HCT116 (cell line): Measurements from ENCODE around the gene TTLL5. TPM values are rescaled to one million over a fixed set of nuclear protein-coding genes. Genes with fewer than 3 reads are reported as not detected.

ENCODE experiments used
- ATAC-seq: fragments of 200-7000 bp; cut with Tn5 transposase; 2 replicates; pipeline ENCODE4 v1.9.1; 2020; ENCODE audit warnings: mild to moderate bottlenecking, moderate library complexity
- BruUV-seq: library from RNA; stranded (reverse); fragments of 400-500 nt; replicated peaks from 2 replicates; lab custom pipeline; 2021; lab: Mats Ljungman, UMichigan
- CTCF ChIA-PET: fragments of 300-600 bp; sonication (Branson Sonifier 250); formaldehyde crosslinking; loops from one replicate; lab custom pipeline; 2021; ENCODE audit warnings: antibody characterized with exemption; lab: Charles Lee
- POLR2A ChIA-PET: fragments of 300-600, 350-600 bp; sonication (Branson Sonifier 250); formaldehyde crosslinking; loops from one replicate; lab custom pipeline; 2021; ENCODE audit warnings: antibody characterized with exemption; lab: Charles Lee
- RAD21 ChIA-PET, 2 experiments: fragments of 300-600 bp; sonication (Branson Sonifier 250); formaldehyde crosslinking; loops; one replicate each; lab custom pipeline; 2023; ENCODE audit warnings: low total read pairs in 2 of 2; ENCODE audit not compliant: uncharacterized antibody in 2 of 2, unreplicated experiment in 2 of 2, low non-redundant PET in 1 of 2; lab: Charles Lee
- DNase-seq: peaks from one replicate; pipeline ENCODE4 v3.0.0-alpha.2; 2010; ENCODE audit warnings: low read depth, low spot score
- H2AFZ ChIP-seq: fragments of 200-600 bp; shearing (Covaris generic), sonication (generic); 2 replicates; pipeline ENCODE4 v1.6.1; 2017; ENCODE audit warnings: low read depth, mixed run types, mixed read lengths, antibody characterized with exemption, low read length; ENCODE audit not compliant: poor library complexity, severe bottlenecking
- H3K27ac ChIP-seq: 2 replicates; pipeline ENCODE4 v1.5.1; 2012; ENCODE audit warnings: low read depth, low read length
- H3K27me3 ChIP-seq: fragments of 200-600 bp; sonication (generic); 2 replicates; pipeline ENCODE4 v1.6.1; 2016; ENCODE audit warnings: mixed run types, low read length, mixed read lengths; ENCODE audit not compliant: insufficient read depth
- H3K36me3 ChIP-seq, 2 experiments: fragments of 200-500 bp in 1 of 2; fragments of 200-600 bp in 1 of 2; sonication (Bioruptor generic) in 1 of 2; sonication (generic) in 1 of 2; 2 replicates each; pipeline versions ENCODE4 v1.5.1 to v1.6.1; 2014 to 2016; ENCODE audit warnings: low read length in 2 of 2, inconsistent platforms in 1 of 2, mixed read lengths in 1 of 2, mixed run types in 1 of 2; ENCODE audit not compliant: insufficient read depth in 2 of 2, control insufficient read depth in 1 of 2
- H3K4me1 ChIP-seq, 2 experiments: fragments of 200-600 bp in 1 of 2; sonication (generic) in 1 of 2; 2 replicates each; pipeline versions ENCODE4 v1.5.1 to v1.6.1; 2012 to 2017; ENCODE audit warnings: low read length in 2 of 2, inconsistent platforms in 1 of 2, mild to moderate bottlenecking in 1 of 2, mixed read lengths in 1 of 2, mixed run types in 1 of 2, moderate library complexity in 1 of 2; ENCODE audit not compliant: insufficient read depth in 2 of 2, control insufficient read depth in 1 of 2
- H3K4me2 ChIP-seq: fragments of 200-600 bp; sonication (generic); 2 replicates; pipeline ENCODE4 v1.6.1; 2017; ENCODE audit warnings: mixed run types, low read length, mixed read lengths
- H3K4me3 ChIP-seq, 2 experiments: fragments of 200-600 bp in 1 of 2; sonication (generic) in 1 of 2; replicated peaks in 1 of 2; 2 replicates each; pipeline ENCODE4 v1.5.1; 2011 to 2016; ENCODE audit warnings: low read length in 2 of 2, control low read depth in 1 of 2, low read depth in 1 of 2, mild to moderate bottlenecking in 1 of 2, mixed read lengths in 1 of 2, mixed run types in 1 of 2
- H3K79me2 ChIP-seq: fragments of 200-600 bp; sonication (generic); 2 replicates; pipeline ENCODE4 v1.6.1; 2017; ENCODE audit warnings: mild to moderate bottlenecking, mixed run types, low read length, moderate library complexity, mixed read lengths; ENCODE audit not compliant: insufficient read depth
- H3K9ac ChIP-seq: fragments of 200-600 bp; sonication (generic); 2 replicates; pipeline ENCODE4 v1.6.1; 2016; ENCODE audit warnings: low read length, mixed read lengths
- H3K9me2 ChIP-seq: fragments of 200-600 bp; sonication (generic), shearing (Covaris generic); 2 replicates; pipeline ENCODE4 v1.6.1; 2017; ENCODE audit warnings: mixed run types, mild to moderate bottlenecking, moderate library complexity; ENCODE audit not compliant: insufficient read depth
- H3K9me3 ChIP-seq, 2 experiments: fragments of 200-500 bp in 1 of 2; fragments of 200-600 bp in 1 of 2; sonication (Bioruptor generic) in 1 of 2; sonication (generic) in 1 of 2; 2 replicates each; pipeline ENCODE4 v1.6.1; 2014 to 2017; ENCODE audit warnings: low read length in 2 of 2, mixed read lengths in 2 of 2, inconsistent platforms in 1 of 2, low read depth in 1 of 2, mild to moderate bottlenecking in 1 of 2, mixed run types in 1 of 2, moderate library complexity in 1 of 2; ENCODE audit not compliant: control insufficient read depth in 1 of 2, insufficient read depth in 1 of 2
- H4K20me1 ChIP-seq: fragments of 200-600 bp; sonication (generic), shearing (Covaris generic); 2 replicates; pipeline ENCODE4 v1.6.1; 2017; ENCODE audit warnings: mixed run types, mild to moderate bottlenecking, moderate library complexity; ENCODE audit not compliant: insufficient read depth
- CBX3 ChIP-seq: IDR thresholded peaks from 2 replicates; pipeline ENCODE4 v1.6.1; 2012; ENCODE audit warnings: low read depth
- CTCF ChIP-seq, 3 experiments: fragments of 200-600 bp in 1 of 3; sonication (generic) in 1 of 3; IDR thresholded peaks in 2 of 3; conservative IDR thresholded peaks in 1 of 3; 2 replicates each; pipeline ENCODE4 v1.5.1; 2012 to 2017; ENCODE audit warnings: low read depth in 2 of 3, low read length in 2 of 3, antibody characterized with exemption in 1 of 3, borderline replicate concordance in 1 of 3, control low read depth in 1 of 3, mild to moderate bottlenecking in 1 of 3, mixed read lengths in 1 of 3, mixed run types in 1 of 3, moderate library complexity in 1 of 3; ENCODE audit not compliant: insufficient read depth in 1 of 3
- EGR1 ChIP-seq: IDR thresholded peaks from 2 replicates; pipeline ENCODE4 v1.6.1; 2012; ENCODE audit warnings: low read depth
- ELF1 ChIP-seq: IDR thresholded peaks from 2 replicates; pipeline ENCODE4 v1.6.1; 2012; ENCODE audit warnings: low read depth, borderline replicate concordance
- EZH2phosphoT487 ChIP-seq: fragments of 200-600 bp; IDR thresholded peaks from 2 replicates; pipeline ENCODE4 v1.6.1; 2018; ENCODE audit warnings: antibody characterized with exemption, borderline replicate concordance
- FOSL1 ChIP-seq: IDR thresholded peaks from 2 replicates; pipeline ENCODE4 v1.6.1; 2012; ENCODE audit warnings: low read depth
- REST ChIP-seq: IDR thresholded peaks from 2 replicates; pipeline ENCODE4 v1.6.1; 2012; ENCODE audit warnings: low read depth
- SIN3A ChIP-seq: IDR thresholded peaks from 2 replicates; pipeline ENCODE4 v1.6.1; 2012; ENCODE audit warnings: low read depth
- TCF7L2 ChIP-seq: IDR thresholded peaks from 2 replicates; pipeline ENCODE4 v1.7.0; 2011; ENCODE audit warnings: borderline replicate concordance, inconsistent platforms; ENCODE audit not compliant: insufficient read depth, insufficient read length; ENCODE audit errors: extremely low read depth
- ZNF274 ChIP-seq: fragments of 200-500 bp; sonication (Bioruptor generic); IDR thresholded peaks from 2 replicates; pipeline ENCODE4 v1.6.1; 2014; ENCODE audit warnings: mild to moderate bottlenecking, low read depth, low read length, inconsistent platforms
- intact Hi-C: fragments of 100-400 bp; cut with micrococcal nuclease; formaldehyde crosslinking; loops from 2 replicates; pipeline ENCODE4 v1.10.0; 2022
- total RNA-seq: library from RNA; stranded (reverse); gene quantifications from one replicate; pipeline ENCODE4 v1.2.1, GENCODE V29; 2021; ENCODE audit not compliant: unreplicated experiment

Gene TTLL5
- total RNA-seq, 1 experiment from 2014 or later: 26.2 TPM

GRCh38 chr14:75970989-75971388 lies 309.9 kb downstream of the TTLL5 start:
- no peak overlapping the region for H3K4me3 ChIP-seq
- ChIA-PET CTCF (no interaction called here), POLR2A (no interaction called here)
- no peaks in the 10 kb centered on the region for H3K9me3 ChIP-seq
- peaks cover 0 to 4% of the 10 kb centered on the region in 2 experiments; a peak in 1 of 4 replicates for H3K4me1 ChIP-seq
- no peak overlapping the region for H3K9ac ChIP-seq
- no peaks in the 10 kb centered on the region for H4K20me1 ChIP-seq
- H3K79me2 ChIP-seq: no peaks in the 10 kb centered on the region
- DNase-seq: no peak
- no peak overlapping the region for H2AFZ ChIP-seq
- BruUV-seq: no TSS peak
- no peak overlapping the region for H3K4me2 ChIP-seq
- H3K9me2 ChIP-seq: no peaks in the 10 kb centered on the region
- TF ChIP-seq TCF7L2: peak; percentile 25
- no peak for TF ChIP-seq ZNF274
- no peak for TF ChIP-seq ELF1
- TF ChIP-seq CBX3: no peak
- TF ChIP-seq EZH2phosphoT487: no peak
- TF ChIP-seq SIN3A: no peak
- no peak for TF ChIP-seq EGR1
- TF ChIP-seq REST: no peak
- TF ChIP-seq CTCF (IDR thresholded peaks at IDR 0.05 in 2 of 3, conservative IDR thresholded peaks at IDR 0.05 in 1 of 3; ENCODE audit: borderline replicate concordance in 1 of 3, insufficient read depth in 1 of 3, low read depth in 2 of 3, low read length in 2 of 3): peak in 2 of 3 experiments; percentile 31 to 34; a peak in 4 of 6 replicates
- TF ChIP-seq FOSL1: no peak
- TF ChIP-seq, all 23 proteins: peak for 2
- peak; percentile 78 for ATAC-seq
- RAD21 ChIA-PET: no interaction called here
- Histone ChIP-seq H3K27ac (no peak overlapping the region), H3K27me3 (no peaks in the 10 kb centered on the region), H3K36me3 (no peaks in the 10 kb centered on the region)
- intact Hi-C loops: no loop called here
